Thoracic aorta (tissue), 2 donors: Measurements from ENCODE around the gene DNAH17. TPM values are rescaled to one million over a fixed set of nuclear protein-coding genes. Genes with fewer than 3 reads are reported as not detected.

Experiments
- ATAC-seq: fragments of 150-250 bp; one replicate; pipeline ENCODE4 v1.8.0; 2017; ENCODE audit warnings: low read depth; ENCODE audit not compliant: insufficient number of reproducible peaks, low FRiP score
- DNase-seq: peaks from one replicate; pipeline ENCODE4 v3.0.0-alpha.2; 2020; ENCODE audit warnings: low spot score
- H3K27ac ChIP-seq, 2 donors: fragments of 200-600 bp; sonication (generic); 1 replicate in 1 of 2; 2 replicates in 1 of 2; pipeline ENCODE4 v1.5.1; 2016; ENCODE audit warnings: mild to moderate bottlenecking in 2 of 2, moderate library complexity in 2 of 2
- H3K27me3 ChIP-seq: fragments of 200-600 bp; sonication (generic); replicated peaks from 2 replicates; pipeline ENCODE4 v1.6.0; 2016; ENCODE audit warnings: mild to moderate bottlenecking; ENCODE audit not compliant: insufficient read depth
- H3K36me3 ChIP-seq: fragments of 200-600 bp; sonication (generic); one replicate; pipeline ENCODE4 v1.5.1; 2016
- H3K4me1 ChIP-seq, 2 donors: fragments of 200-600 bp; sonication (generic); 1 replicate in 1 of 2; 2 replicates in 1 of 2; pipeline versions ENCODE4 v1.5.1 to v1.6.0; 2016; ENCODE audit warnings: low read depth in 2 of 2, mild to moderate bottlenecking in 1 of 2; ENCODE audit not compliant: control insufficient read depth in 1 of 2
- H3K4me3 ChIP-seq: fragments of 200-600 bp; sonication (generic); 2 replicates; pipeline ENCODE4 v1.5.1; 2016; ENCODE audit warnings: mild to moderate bottlenecking
- H3K9me3 ChIP-seq: fragments of 200-600 bp; sonication (generic); 2 replicates; pipeline ENCODE4 v1.5.1; 2016
- CTCF ChIP-seq: fragments of 200-600 bp; sonication (generic); IDR thresholded peaks from one replicate; pipeline ENCODE4 v1.5.1; 2019; ENCODE audit warnings: antibody characterized with exemption
- total RNA-seq, 2 donors: library from RNA; depleted of rRNA; stranded (reverse); fragments of >200 nt; gene quantifications; one replicate each; pipeline versions ENCODE4 v1.1.0 to v1.2.3, GENCODE V29; 2016

The DNAH17 gene
- total RNA-seq, 2 donors from 2014 or later: 0.14 TPM

- ATAC-seq: peak; percentile 78
- no peaks in the 10 kb centered on the region for H3K27me3 ChIP-seq
- H3K27ac ChIP-seq: peak overlapping the region; percentile 76 to 89
- no peaks in the 10 kb centered on the region for H3K9me3 ChIP-seq
- peak; percentile 95 for DNase-seq
- H3K4me1 ChIP-seq: peaks cover 48 to 90% of the 10 kb centered on the region in 2 donors
- no peaks in the 10 kb centered on the region for H3K36me3 ChIP-seq
- no peak overlapping the region for H3K4me3 ChIP-seq
- no peak for TF ChIP-seq CTCF
Measured at GRCh38 chr17:78383725-78384471, 193.3 kb downstream of the DNAH17 start.

DNA sequence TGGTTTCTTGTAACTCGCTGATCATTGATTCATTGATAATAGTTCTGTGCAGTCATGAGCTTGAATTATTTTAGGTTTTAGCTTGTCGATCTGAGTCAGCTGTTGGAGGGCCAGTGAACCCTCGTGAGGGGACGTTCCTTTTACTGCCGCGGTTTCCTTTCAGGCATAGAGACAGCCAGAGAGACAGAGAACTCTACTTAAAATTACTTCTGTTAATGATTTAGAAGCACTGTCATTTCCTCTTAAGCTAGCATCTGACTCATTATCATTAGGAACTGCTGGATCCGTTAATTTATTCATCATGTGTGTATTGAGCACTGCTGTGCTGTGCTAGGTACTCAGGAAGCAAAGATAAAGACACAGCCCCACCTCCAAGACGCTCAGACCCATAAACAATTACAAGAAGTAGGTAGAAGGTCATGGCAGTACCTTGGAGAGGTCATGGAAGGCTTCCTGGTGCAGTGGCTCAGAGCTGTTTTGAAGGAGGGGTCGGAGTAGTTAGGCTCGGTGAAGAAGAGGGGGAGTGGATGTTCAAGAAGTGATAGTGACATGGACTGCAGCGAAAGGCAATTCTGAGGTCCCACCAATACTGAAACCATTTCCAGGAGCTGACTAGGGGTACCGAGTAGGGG lies 195.5 kb downstream of the DNAH17 start:
- no peak for DNase-seq
- peak overlapping the region; percentile 19 to 27 for H3K27ac ChIP-seq
- no peak for TF ChIP-seq CTCF
- peaks cover 37 to 73% of the 10 kb centered on the region in 2 donors for H3K4me1 ChIP-seq
- ATAC-seq: no peak
- H3K9me3 ChIP-seq: no peaks in the 10 kb centered on the region
- no peaks in the 10 kb centered on the region for H3K36me3 ChIP-seq
- no peaks in the 10 kb centered on the region for H3K27me3 ChIP-seq
- H3K4me3 ChIP-seq: no peak overlapping the region

DNA sequence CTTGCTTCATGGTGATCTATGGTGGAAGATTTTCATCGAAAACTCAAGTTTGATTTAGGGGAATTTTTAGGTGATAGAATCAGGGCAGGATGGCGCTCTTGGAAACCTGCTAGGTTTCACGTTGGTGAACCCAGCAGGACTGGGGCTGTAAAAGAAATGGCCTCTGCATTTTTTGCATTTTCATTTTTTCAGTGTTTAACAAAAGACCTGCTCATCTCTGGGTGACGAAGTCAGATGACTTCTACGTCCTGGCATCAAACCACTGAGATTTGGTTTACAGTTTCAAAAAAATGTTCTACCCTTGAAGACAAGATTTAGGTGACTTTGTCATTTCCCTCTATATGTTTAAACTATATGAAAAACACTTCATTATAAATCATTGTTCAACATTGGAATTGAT lies 196.8 kb downstream of the DNAH17 start:
- Histone ChIP-seq H3K36me3 (no peaks in the 10 kb centered on the region), H3K27ac (no peak overlapping the region), H3K27me3 (no peaks in the 10 kb centered on the region), H3K4me1 (peaks cover 32 to 70% of the 10 kb centered on the region in 2 donors), H3K9me3 (no peaks in the 10 kb centered on the region), H3K4me3 (no peak overlapping the region)
- no peak for DNase-seq
- no peak for TF ChIP-seq CTCF
- no peak for ATAC-seq

DNA sequence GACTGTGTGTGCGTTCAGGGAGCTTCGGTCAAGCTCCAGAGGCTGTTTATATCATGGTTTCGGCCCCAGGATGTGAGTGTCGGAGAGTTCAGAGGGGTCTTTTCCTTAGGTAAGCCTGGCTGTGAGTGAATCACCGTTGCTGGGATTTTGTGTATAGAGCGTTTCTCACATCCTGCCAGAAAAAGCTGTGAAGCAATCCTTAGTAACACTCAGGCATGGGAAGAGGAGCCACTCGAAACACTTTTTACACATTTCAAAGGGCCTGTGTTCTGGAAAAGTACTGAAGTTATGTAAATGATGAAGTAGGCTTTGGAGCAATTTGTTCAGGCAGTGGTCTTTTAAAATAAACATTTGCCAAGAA lies 198.1 kb downstream of the DNAH17 start:
- Histone ChIP-seq H3K27me3 (no peaks in the 10 kb centered on the region), H3K4me1 (peaks cover 23 to 66% of the 10 kb centered on the region in 2 donors), H3K4me3 (peak overlapping the region; percentile 98), H3K36me3 (no peaks in the 10 kb centered on the region), H3K9me3 (no peaks in the 10 kb centered on the region), H3K27ac (peak overlapping the region; percentile 87 to 93)
- peak; percentile 21 for ATAC-seq
- no peak for TF ChIP-seq CTCF
- DNase-seq: no peak

- TF ChIP-seq CTCF: no peak
Measured at GRCh38 chr17:78378225-78379130, 198.7 kb downstream of the DNAH17 start, which contains the start of gene PGS1. Gene PGS1 (plus strand): TSS chr17:78378649. CDS start chr17:78378666, 17 bp downstream.

More at GRCh38 chr17:78378225-78379130, 198.7 kb downstream of the DNAH17 start, which contains the start of gene PGS1:
- H3K27me3 ChIP-seq: no peaks in the 10 kb centered on the region
- H3K27ac ChIP-seq: peak within 1 kb of the TSS; percentile 87 to 93
- DNase-seq: no peak
- H3K4me3 ChIP-seq: peak within 1 kb of the TSS; percentile 98
- H3K36me3 ChIP-seq: no peaks in the 10 kb centered on the region
- peaks cover 19 to 62% of the 10 kb centered on the region in 2 donors for H3K4me1 ChIP-seq
- ATAC-seq: peak; percentile 34
- no peaks in the 10 kb centered on the region for H3K9me3 ChIP-seq
